ENCODE data around the gene IL10RB. TPM values are rescaled to one million over a fixed set of nuclear protein-coding genes. Genes with fewer than 3 reads are reported as not detected.

Gene IL10RB
- total RNA-seq, 1 experiment from 2014 or later, result 18.2 TPM

GRCh38 chr21:33302796-33303195 is 36.6 kb downstream of the IL10RB start:
- DNase-seq, result no peak
- no peaks in the 10 kb centered on the region for H3K9me3 Mint-ChIP-seq (ENCODE audit: low read depth, unreplicated experiment)
- H3K27ac Mint-ChIP-seq (ENCODE audit: unreplicated experiment), result no peak overlapping the region
- no peaks in the 10 kb centered on the region for H3K36me3 Mint-ChIP-seq (ENCODE audit: insufficient read depth, unreplicated experiment)
- peaks cover 12% of the 10 kb centered on the region for H3K4me1 Mint-ChIP-seq (ENCODE audit: low read depth, unreplicated experiment)
- no TSS peak for BruUV-seq (replicated peaks)
- TF ChIP-seq CTCF (IDR thresholded peaks at IDR 0.05; ENCODE audit: unreplicated experiment), result no peak
- CTCF ChIA-PET, result no interaction called here
- H3K4me3 Mint-ChIP-seq (ENCODE audit: low read depth, unreplicated experiment), result no peak overlapping the region
- intact Hi-C loops (cut with micrococcal nuclease; ENCODE audit: unreplicated experiment), result no loop called here
- no peaks in the 10 kb centered on the region for H3K27me3 Mint-ChIP-seq (ENCODE audit: unreplicated experiment)

- H3K36me3 Mint-ChIP-seq (ENCODE audit: insufficient read depth, unreplicated experiment), result no peaks in the 10 kb centered on the region
- no peak for TF ChIP-seq CTCF (IDR thresholded peaks at IDR 0.05; ENCODE audit: unreplicated experiment)
- CTCF ChIA-PET, result no interaction called here
- H3K27me3 Mint-ChIP-seq (ENCODE audit: unreplicated experiment), result no peaks in the 10 kb centered on the region
- no peak for DNase-seq
- BruUV-seq (replicated peaks), result no TSS peak
- intact Hi-C loops (cut with micrococcal nuclease; ENCODE audit: unreplicated experiment), result no loop called here
- no peak overlapping the region for H3K4me3 Mint-ChIP-seq (ENCODE audit: low read depth, unreplicated experiment)
- H3K4me1 Mint-ChIP-seq (ENCODE audit: low read depth, unreplicated experiment), result no peaks in the 10 kb centered on the region
- no peaks in the 10 kb centered on the region for H3K9me3 Mint-ChIP-seq (ENCODE audit: low read depth, unreplicated experiment)
- H3K27ac Mint-ChIP-seq (ENCODE audit: unreplicated experiment), result no peak overlapping the region
Observed at GRCh38 chr21:33305344-33305671, 39.1 kb downstream of the IL10RB start.

- H3K27me3 Mint-ChIP-seq (ENCODE audit: unreplicated experiment), result no peaks in the 10 kb centered on the region
- no peaks in the 10 kb centered on the region for H3K36me3 Mint-ChIP-seq (ENCODE audit: insufficient read depth, unreplicated experiment)
- H3K4me3 Mint-ChIP-seq (ENCODE audit: low read depth, unreplicated experiment), result no peak overlapping the region
- TF ChIP-seq CTCF (IDR thresholded peaks at IDR 0.05; ENCODE audit: unreplicated experiment), result no peak
- DNase-seq, result no peak
- intact Hi-C loops (cut with micrococcal nuclease; ENCODE audit: unreplicated experiment), result no loop called here
- H3K27ac Mint-ChIP-seq (ENCODE audit: unreplicated experiment), result no peak overlapping the region
- H3K4me1 Mint-ChIP-seq (ENCODE audit: low read depth, unreplicated experiment), result no peaks in the 10 kb centered on the region
- H3K9me3 Mint-ChIP-seq (ENCODE audit: low read depth, unreplicated experiment), result no peaks in the 10 kb centered on the region
- CTCF ChIA-PET, result no interaction called here
- no TSS peak for BruUV-seq (replicated peaks)
Observed at GRCh38 chr21:33305938-33306337, 39.8 kb downstream of the IL10RB start.

GRCh38 chr21:33308586-33309490 is 42.7 kb downstream of the IL10RB start:
- no peaks in the 10 kb centered on the region for H3K4me1 Mint-ChIP-seq (ENCODE audit: low read depth, unreplicated experiment)

More at GRCh38 chr21:33308586-33309490, 42.7 kb downstream of the IL10RB start:
- no peaks in the 10 kb centered on the region for H3K9me3 Mint-ChIP-seq (ENCODE audit: low read depth, unreplicated experiment)
- intact Hi-C loops (cut with micrococcal nuclease; ENCODE audit: unreplicated experiment), result no loop called here
- DNase-seq, result no peak
- H3K27ac Mint-ChIP-seq (ENCODE audit: unreplicated experiment), result no peak overlapping the region
- no peak overlapping the region for H3K4me3 Mint-ChIP-seq (ENCODE audit: low read depth, unreplicated experiment)
- peaks cover 3% of the 10 kb centered on the region for H3K27me3 Mint-ChIP-seq (ENCODE audit: unreplicated experiment)
- CTCF ChIA-PET, result no interaction called here
- H3K36me3 Mint-ChIP-seq (ENCODE audit: insufficient read depth, unreplicated experiment), result no peaks in the 10 kb centered on the region
- no peak for TF ChIP-seq CTCF (IDR thresholded peaks at IDR 0.05; ENCODE audit: unreplicated experiment)
- BruUV-seq (replicated peaks), result no TSS peak
